B cell (primary cell): ENCODE results near the gene CPNE4. TPM values are rescaled to one million over a fixed set of nuclear protein-coding genes. Genes with fewer than 3 reads are reported as not detected.
"Not testable (repeated sequence)": the region's sequence is repeated elsewhere in the genome, so short reads cannot be mapped to it uniquely, and the experiment has no call there.

Experiments used
- ATAC-seq: fragments of 200-7000 bp; cut with Tn5 transposase; one replicate; pipeline ENCODE4 v1.10.0; 2021; ENCODE audit warnings: low read depth, mild to moderate bottlenecking, moderate number of reproducible peaks, moderate library complexity
- CTCF ChIA-PET: fragments of 350-600 bp; sonication (Branson Sonifier 250); formaldehyde crosslinking; loops from one replicate; lab custom pipeline; 2021; ENCODE audit warnings: antibody characterized with exemption, inconsistent platforms; lab: Charles Lee
- POLR2A ChIA-PET: fragments of 350-600 bp; sonication (Branson Sonifier 250); formaldehyde crosslinking; loops from one replicate; lab custom pipeline; 2021; ENCODE audit warnings: antibody characterized with exemption; lab: Charles Lee
- DNase-seq: peaks from one replicate; pipeline ENCODE4 v3.0.0; 2013
- H2AFZ ChIP-seq: 2 replicates; pipeline ENCODE4 v1.6.1; 2012; ENCODE audit warnings: mild to moderate bottlenecking, low read depth, low read length; ENCODE audit not compliant: insufficient read depth, poor library complexity, severe bottlenecking
- H3K27ac ChIP-seq, 2 donors: 1 replicate in 1 of 2; 2 replicates in 1 of 2; pipeline ENCODE4 v1.5.1; 2012 to 2013; ENCODE audit warnings: low read length in 2 of 2, mild to moderate bottlenecking in 2 of 2, moderate library complexity in 1 of 2
- H3K27me3 ChIP-seq, 4 experiments: fragments of 200-600 bp in 1 of 4; sonication (generic) in 1 of 4; replicated peaks in 1 of 4; 1 replicate in 2 of 4; 2 replicates in 2 of 4; pipeline versions ENCODE4 v1.6.1 to v1.7.0; 2013 to 2016; ENCODE audit warnings: low read length in 3 of 4, mild to moderate bottlenecking in 2 of 4, mixed read lengths in 1 of 4, moderate library complexity in 1 of 4; ENCODE audit not compliant: insufficient read depth in 4 of 4, control insufficient read depth in 3 of 4; ENCODE audit errors: control extremely low read depth in 1 of 4
- H3K36me3 ChIP-seq, 2 experiments: replicated peaks in 1 of 2; 1 replicate in 1 of 2; 2 replicates in 1 of 2; pipeline versions ENCODE4 v1.6.1 to v1.7.1; 2013; ENCODE audit warnings: low read length in 1 of 2; ENCODE audit not compliant: insufficient read depth in 2 of 2, control insufficient read depth in 1 of 2; ENCODE audit errors: control extremely low read depth in 1 of 2, extremely low read depth in 1 of 2
- H3K4me1 ChIP-seq, 2 donors: fragments of 200-600 bp in 1 of 2; sonication (generic) in 1 of 2; 1 replicate in 1 of 2; 2 replicates in 1 of 2; pipeline versions ENCODE4 v1.5.1 to v1.6.1; 2013 to 2017; ENCODE audit warnings: low read length in 2 of 2; ENCODE audit not compliant: control insufficient read depth in 2 of 2, insufficient read depth in 2 of 2
- H3K4me2 ChIP-seq: replicated peaks from 2 replicates; pipeline ENCODE3; 2012; ENCODE audit warnings: mild to moderate bottlenecking, low read depth, low read length; ENCODE audit not compliant: poor library complexity, severe bottlenecking
- H3K4me3 ChIP-seq, 5 experiments: fragments of 200-600 bp in 1 of 5; sonication (generic) in 1 of 5; 1 replicate in 3 of 5; 2 replicates in 2 of 5; pipeline versions ENCODE4 v1.5.1 to v1.7.0; 2011 to 2016; ENCODE audit warnings: low read length in 4 of 5, mild to moderate bottlenecking in 4 of 5, low read depth in 2 of 5, control low read depth in 1 of 5, moderate library complexity in 1 of 5; ENCODE audit not compliant: insufficient read depth in 1 of 5; ENCODE audit errors: control extremely low read depth in 1 of 5, extremely low read depth in 1 of 5
- H3K79me2 ChIP-seq: fragments of 200-600 bp; sonication (generic); one replicate; pipeline ENCODE4 v1.6.0; 2016; ENCODE audit warnings: low read length; ENCODE audit not compliant: control insufficient read depth, insufficient read depth
- H3K9ac ChIP-seq: fragments of 200-600 bp; sonication (generic); 2 replicates; pipeline ENCODE4 v1.6.1; 2017; ENCODE audit warnings: mild to moderate bottlenecking, low read length, moderate library complexity
- H3K9me3 ChIP-seq, 3 donors: one replicate each; pipeline versions ENCODE4 v1.6.1 to v1.7.1; 2013; ENCODE audit warnings: low read length in 2 of 3; ENCODE audit not compliant: control insufficient read depth in 2 of 3, insufficient read depth in 1 of 3; ENCODE audit errors: control extremely low read depth in 1 of 3
- H4K20me1 ChIP-seq: 2 replicates; pipeline ENCODE4 v1.6.0; 2012; ENCODE audit warnings: mild to moderate bottlenecking, low read length; ENCODE audit not compliant: insufficient read depth, control insufficient read depth, poor library complexity, severe bottlenecking
- H3K27ac Mint-ChIP-seq: one replicate; pipeline ENCODE4 v1.8.0; 2021; ENCODE audit warnings: mixed read lengths
- H3K27me3 Mint-ChIP-seq: one replicate; pipeline ENCODE4 v1.8.0; 2021; ENCODE audit warnings: mixed read lengths
- H3K4me1 Mint-ChIP-seq: one replicate; pipeline ENCODE4 v1.8.0; 2021; ENCODE audit warnings: mixed read lengths
- H3K4me3 Mint-ChIP-seq: one replicate; pipeline ENCODE4 v1.8.0; 2021; ENCODE audit warnings: mixed read lengths
- H3K9me3 Mint-ChIP-seq: one replicate; pipeline ENCODE4 v1.8.0; 2022; ENCODE audit warnings: mixed read lengths; ENCODE audit not compliant: insufficient read depth
- CTCF ChIP-seq: fragments of 200-600 bp; IDR thresholded peaks from one replicate; pipeline ENCODE4 v1.8.0; 2022; ENCODE audit warnings: antibody characterized with exemption, mild to moderate bottlenecking
- EZH2 ChIP-seq: IDR thresholded peaks from 2 replicates; pipeline ENCODE4 v1.6.1; 2012; ENCODE audit warnings: borderline replicate concordance, low read depth, mild to moderate bottlenecking, moderate library complexity, low read length; ENCODE audit not compliant: insufficient read depth, poor library complexity, severe bottlenecking
- WGBS: methylation state at CpG from one replicate; pipeline ENCODE4 v1.1.5; 2013; ENCODE audit warnings: missing lambda C conversion rate; ENCODE audit not compliant: insufficient coverage; 5-methylcytosine and 5-hydroxymethylcytosine counted together
- intact Hi-C: fragments of 100-400 bp; cut with micrococcal nuclease; formaldehyde crosslinking; loops from one replicate; pipeline ENCODE4 v1.10.0; 2022
- polyA plus RNA-seq: library from polyadenylated mRNA; depleted of rRNA; stranded (reverse); fragments of >200 nt; gene quantifications from 2 replicates; pipeline ENCODE4 v1.2.3, GENCODE V29; 2012
- total RNA-seq, 2 donors: library from RNA; stranded (reverse); fragments of 120-200 nt in 1 of 2; gene quantifications; 1 replicate in 1 of 2; 2 replicates in 1 of 2; pipeline versions ENCODE4 v1.2.3 to v1.2.4, GENCODE V29; 2013 to 2022

Gene CPNE4
- total and polyA plus RNA-seq, 2 donors (not counting 1 experiment from before 2014, with no cell fraction given) = not detected

- POLR2A ChIA-PET = no interaction called here
- Histone ChIP-seq H3K9me3 (no peaks in the 10 kb centered on the region), H3K4me1 (no peaks in the 10 kb centered on the region), H3K9ac (no peak overlapping the region), H3K27me3 (no peaks in the 10 kb centered on the region), H4K20me1 (peaks cover 4% of the 10 kb centered on the region), H3K36me3 (peaks cover 0 to 46% of the 10 kb centered on the region in 2 experiments), H3K4me3 (no peak overlapping the region), H3K79me2 (peaks cover 4% of the 10 kb centered on the region), H3K4me2 (no peak overlapping the region), H3K27ac (no peak overlapping the region), H2AFZ (no peak overlapping the region)
- no peak overlapping the region for H3K27ac Mint-ChIP-seq
- H3K4me1 Mint-ChIP-seq = peaks cover 4% of the 10 kb centered on the region
- no peaks in the 10 kb centered on the region for H3K27me3 Mint-ChIP-seq
- 96% methylated on average over 2 of the region's 2 CpGs for WGBS
- CTCF ChIA-PET = interaction anchor here (1.0 kb wide), 1 partner anchor 16 kb away, joined by 3 read pairs; no protein-coding TSS in a partner anchor
- intact Hi-C loops = no loop called here
- no peaks in the 10 kb centered on the region for H3K9me3 Mint-ChIP-seq
- DNase-seq = no peak
- ATAC-seq = no peak
- H3K4me3 Mint-ChIP-seq = no peak overlapping the region
- TF ChIP-seq EZH2 = no peak
- no peak for TF ChIP-seq CTCF
Observed at GRCh38 chr3:131491084-131491483, 543.7 kb downstream of the CPNE4 start.

- H3K4me3 Mint-ChIP-seq, H3K9me3 Mint-ChIP-seq, H3K27ac ChIP-seq, H3K27me3 ChIP-seq, H4K20me1 ChIP-seq, H3K9ac ChIP-seq, intact Hi-C loops, H2AFZ ChIP-seq, H3K4me3 ChIP-seq, H3K9me3 ChIP-seq, H3K27me3 Mint-ChIP-seq, ATAC-seq, DNase-seq, CTCF ChIA-PET, H3K4me2 ChIP-seq, POLR2A ChIA-PET, H3K4me1 ChIP-seq, H3K27ac Mint-ChIP-seq, H3K79me2 ChIP-seq: not testable (repeated sequence)
- H3K4me1 Mint-ChIP-seq = peaks cover 10% of the 10 kb centered on the region
- WGBS = no CpG with 5 or more reads among the region's 3 CpGs
- peaks cover 0 to 34% of the 10 kb centered on the region in 2 experiments for H3K36me3 ChIP-seq
Observed at GRCh38 chr3:131486545-131486944, 548.3 kb downstream of the CPNE4 start.
